HG03442 (cell line): ENCODE data around the gene SPSB1.

Experiments used
- ATAC-seq: cut with Tn5 transposase; IDR thresholded peaks from one replicate; pipeline ENCODE4 v1.9.1; 2021; ENCODE audit warnings: mild to moderate bottlenecking, moderate library complexity; ENCODE audit not compliant: unreplicated experiment

SPSB1 gene

GRCh38 chr1:9278585-9279153, 14.0 kb upstream of the SPSB1 start:
- no peak for ATAC-seq

DNA sequence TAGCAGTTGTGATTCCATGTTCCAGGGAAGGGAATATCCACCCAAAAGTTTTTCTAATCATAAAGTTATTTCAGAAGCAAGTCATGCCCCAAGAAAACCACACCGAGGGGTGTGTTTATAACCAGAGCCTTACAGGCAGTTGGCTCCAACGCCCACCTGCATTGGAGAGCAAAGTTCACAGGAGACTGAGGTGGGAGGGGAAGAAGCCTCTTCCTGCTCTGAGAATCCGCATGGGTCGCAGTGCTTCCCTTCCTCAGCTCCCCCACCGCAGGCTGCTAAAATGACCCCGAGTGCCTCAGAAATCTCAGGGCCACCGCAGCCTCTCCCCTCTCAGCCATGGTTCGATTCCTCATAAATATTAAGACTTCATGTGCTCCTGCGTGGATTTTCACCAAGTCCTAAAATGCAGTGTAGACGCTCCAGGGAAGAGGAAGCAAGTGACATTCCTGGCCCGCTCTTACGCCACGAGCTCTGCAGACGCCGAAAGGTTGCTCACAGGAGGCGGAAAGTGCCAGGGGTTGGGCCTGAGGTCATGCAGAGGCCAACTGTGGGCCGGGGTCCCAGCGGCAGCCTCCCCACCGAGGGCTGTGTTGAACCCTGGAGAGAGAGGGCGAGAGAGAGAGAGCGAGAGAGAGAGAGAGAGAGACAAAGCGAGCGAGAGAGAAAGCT, 13.4 kb upstream of the SPSB1 start:
- ATAC-seq = no peak

GRCh38 chr1:9280015-9280860, 12.5 kb upstream of the SPSB1 start:
- no peak for ATAC-seq

GRCh38 chr1:9281071-9281827, 11.4 kb upstream of the SPSB1 start:
- ATAC-seq = no peak

- no peak for ATAC-seq
Observed at GRCh38 chr1:9281908-9282695, 10.6 kb upstream of the SPSB1 start.

GRCh38 chr1:9282696-9282955, 10.1 kb upstream of the SPSB1 start:
- no peak for ATAC-seq

DNA sequence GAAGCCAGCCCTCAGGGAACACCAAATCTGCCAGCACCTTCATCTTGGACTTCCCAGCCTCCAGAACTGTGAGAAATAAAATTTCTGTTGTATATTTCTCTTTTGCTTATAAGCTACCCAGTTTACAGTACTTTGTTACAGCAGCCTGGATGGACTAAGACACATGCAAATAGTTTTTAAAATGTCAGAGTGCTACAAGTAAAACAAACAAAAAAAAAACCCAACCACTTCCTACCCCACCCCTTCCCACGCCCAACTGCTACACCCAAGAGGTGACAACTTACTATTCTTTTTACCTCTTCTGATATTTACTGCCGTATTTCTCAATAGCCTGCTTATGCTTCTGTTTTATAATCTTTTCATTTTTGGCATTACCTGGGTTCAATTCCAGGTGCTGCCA, 8.6 kb upstream of the SPSB1 start:
- no peak for ATAC-seq

DNA sequence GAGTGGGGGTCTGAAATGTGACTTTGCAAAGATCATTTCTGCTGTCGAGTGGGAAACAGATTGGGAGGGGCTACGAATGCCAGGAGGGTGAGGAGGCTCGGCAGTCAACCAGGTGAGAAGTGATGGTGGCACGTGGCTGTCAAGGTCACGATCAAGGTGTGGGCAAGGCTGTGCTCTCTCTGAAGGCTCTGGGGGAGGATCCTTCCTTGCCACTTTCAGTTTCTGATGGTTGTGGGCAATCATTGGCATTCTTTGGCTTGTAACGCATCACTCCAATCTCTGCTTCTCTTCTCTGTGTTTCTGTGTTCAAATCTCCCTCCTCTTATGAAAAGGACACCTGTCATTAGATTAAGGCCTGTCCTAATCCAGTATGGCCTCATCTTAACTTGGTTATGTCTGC, 6.1 kb upstream of the SPSB1 start:
- no peak for ATAC-seq

GRCh38 chr1:9289090-9289534, 3.6 kb upstream of the SPSB1 start:
- no peak for ATAC-seq

DNA sequence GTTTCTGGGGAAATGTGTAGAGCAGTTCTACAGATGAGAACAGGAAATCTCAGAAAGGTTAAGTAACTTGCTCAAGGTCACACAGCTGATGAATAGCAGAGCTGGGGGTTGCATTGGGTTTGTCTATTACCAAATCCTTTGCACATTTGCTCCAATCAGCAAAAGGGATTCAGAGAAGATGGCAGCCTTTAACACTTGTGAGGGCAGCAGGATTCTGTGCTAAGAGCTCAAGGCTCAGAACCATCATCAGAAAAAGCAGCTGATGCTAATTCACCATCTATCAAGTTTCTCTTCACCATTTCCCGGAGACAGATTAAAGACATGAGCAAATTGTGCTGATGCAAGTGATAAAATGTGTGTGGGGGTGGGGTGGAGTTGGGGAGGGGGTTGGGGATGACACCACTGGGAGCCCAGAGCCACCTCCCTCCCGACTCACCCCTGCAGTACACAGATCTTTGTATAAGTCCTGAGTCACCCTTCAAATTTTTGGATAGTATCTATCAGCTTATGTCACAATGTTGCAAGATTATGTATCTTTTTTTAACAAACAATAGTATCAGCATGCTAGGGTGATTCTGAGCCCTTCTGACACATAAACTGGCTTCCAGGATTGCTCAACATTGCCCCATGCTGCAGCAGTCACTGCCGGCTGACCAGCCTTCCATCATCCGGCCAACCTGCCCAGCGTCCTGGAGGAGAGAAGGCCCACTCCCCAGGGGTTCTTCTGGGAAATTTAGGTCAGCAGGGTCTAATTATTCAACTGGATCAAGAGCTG, 2.8 kb upstream of the SPSB1 start:
- no peak for ATAC-seq

DNA sequence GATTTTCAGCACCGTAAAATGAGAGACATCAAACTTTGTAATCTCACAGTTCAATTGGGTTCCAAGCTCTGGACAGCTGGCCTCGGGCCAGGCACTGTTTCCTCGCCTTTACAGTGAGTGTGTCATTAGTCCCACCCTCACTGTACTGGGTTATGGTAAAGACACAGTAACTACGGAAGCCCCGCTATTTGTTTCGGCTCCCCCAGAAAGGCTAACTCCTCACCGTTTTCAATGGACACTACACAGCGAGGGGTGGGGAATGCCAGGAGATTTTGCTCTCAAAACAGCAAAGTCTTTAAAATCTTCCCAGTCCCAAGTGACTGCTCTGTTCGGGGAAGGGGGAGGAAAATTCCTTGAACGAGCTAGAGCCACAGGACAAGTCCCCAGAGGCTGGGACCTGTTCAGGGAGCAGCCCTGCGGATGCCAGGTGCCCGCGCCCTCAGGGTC, 757 bp upstream of the SPSB1 start:
- no peak for ATAC-seq

- no peak for ATAC-seq
Observed at GRCh38 chr1:9293241-9293532, 493 bp downstream of the SPSB1 start.

GRCh38 chr1:9293533-9294404, 1.1 kb downstream of the SPSB1 start:
- no peak for ATAC-seq

DNA sequence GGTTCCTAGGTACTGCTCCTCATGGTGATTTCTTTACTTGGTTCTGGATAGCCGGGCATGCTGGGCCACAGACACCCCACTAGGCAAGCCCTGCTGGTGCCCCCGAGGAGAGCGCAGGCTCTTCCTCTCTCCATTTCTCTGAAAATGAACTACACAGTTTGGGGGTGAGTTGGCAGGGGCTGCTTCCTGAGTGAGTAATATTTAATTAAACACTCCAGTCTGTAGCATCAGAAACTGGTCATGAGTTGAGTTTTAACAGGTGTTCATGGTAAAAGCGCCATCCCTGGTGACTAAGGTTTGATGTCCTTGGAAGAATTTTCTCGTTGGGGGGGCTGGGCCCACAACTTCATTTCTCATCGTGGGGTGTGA, 1.7 kb downstream of the SPSB1 start:
- no peak for ATAC-seq

- ATAC-seq = no peak
Observed at GRCh38 chr1:9294910-9295636, 2.4 kb downstream of the SPSB1 start.

GRCh38 chr1:9295884-9296283, 3.2 kb downstream of the SPSB1 start:
- no peak for ATAC-seq

- no peak for ATAC-seq
Observed at GRCh38 chr1:9296850-9297249, 4.2 kb downstream of the SPSB1 start.

DNA sequence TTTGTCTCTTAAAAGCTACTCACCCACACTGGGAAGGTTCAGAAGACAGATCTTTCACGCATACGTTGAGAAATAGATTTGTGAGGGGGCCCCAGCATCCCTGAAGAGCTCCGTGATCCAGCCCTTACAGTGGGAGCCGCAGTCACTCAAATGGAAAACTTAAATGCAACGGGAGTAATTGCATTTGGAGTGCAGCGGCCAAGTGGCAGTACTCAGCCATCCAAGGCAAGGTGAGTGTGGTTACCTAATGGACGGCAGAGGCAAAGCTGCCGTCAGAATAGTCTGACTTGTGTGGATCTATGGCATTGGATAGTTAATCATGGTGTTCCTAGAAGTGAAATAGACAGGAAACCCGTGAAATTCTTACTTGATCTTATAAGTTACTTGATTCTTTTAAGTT, 5.1 kb downstream of the SPSB1 start:
- no peak for ATAC-seq

GRCh38 chr1:9298282-9298681, 5.6 kb downstream of the SPSB1 start:
- no peak for ATAC-seq
